ENCODE measurements around the gene KRT4.

The KRT4 gene

DNA sequence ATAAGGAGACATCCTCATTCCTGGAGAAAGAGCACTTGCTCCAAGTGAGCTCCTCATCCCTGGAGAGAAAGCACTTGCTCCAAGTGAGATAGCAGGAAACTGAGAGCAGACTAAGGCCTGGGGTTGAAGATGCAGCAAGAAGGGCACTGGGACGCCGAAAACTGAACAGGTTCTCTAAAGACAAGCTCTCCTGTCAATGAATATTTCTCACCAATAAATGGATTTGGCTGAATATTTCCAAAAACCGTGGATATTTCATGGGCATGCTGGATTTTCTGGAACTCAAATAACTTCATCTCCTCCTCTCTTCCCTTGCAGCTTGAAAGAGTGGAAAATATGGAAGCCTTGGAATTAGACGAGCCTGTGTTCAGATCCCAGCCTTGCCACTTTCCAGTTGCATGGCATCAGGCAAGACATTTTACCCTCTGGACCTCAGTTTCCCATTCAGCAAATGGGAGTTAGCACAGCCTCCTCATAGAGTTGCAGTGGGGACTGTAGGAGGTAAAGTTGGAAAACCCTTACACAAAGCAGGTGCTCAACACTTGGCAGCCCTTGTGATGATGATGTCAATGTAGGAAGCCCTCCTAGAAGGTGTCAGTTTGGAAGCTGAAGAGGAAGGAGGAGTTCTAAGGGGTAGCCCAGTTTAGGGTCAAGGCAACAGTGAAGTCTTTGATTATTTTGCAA, 32.4 kb downstream of the KRT4 start:
- no peak for DNase-seq (ENCODE audit: low spot score)
- in situ Hi-C loops (cut with MboI; ENCODE audit: low sequenced_read_pairs, unreplicated experiment): no loop called here
- TF ChIP-seq, protein P1, sequence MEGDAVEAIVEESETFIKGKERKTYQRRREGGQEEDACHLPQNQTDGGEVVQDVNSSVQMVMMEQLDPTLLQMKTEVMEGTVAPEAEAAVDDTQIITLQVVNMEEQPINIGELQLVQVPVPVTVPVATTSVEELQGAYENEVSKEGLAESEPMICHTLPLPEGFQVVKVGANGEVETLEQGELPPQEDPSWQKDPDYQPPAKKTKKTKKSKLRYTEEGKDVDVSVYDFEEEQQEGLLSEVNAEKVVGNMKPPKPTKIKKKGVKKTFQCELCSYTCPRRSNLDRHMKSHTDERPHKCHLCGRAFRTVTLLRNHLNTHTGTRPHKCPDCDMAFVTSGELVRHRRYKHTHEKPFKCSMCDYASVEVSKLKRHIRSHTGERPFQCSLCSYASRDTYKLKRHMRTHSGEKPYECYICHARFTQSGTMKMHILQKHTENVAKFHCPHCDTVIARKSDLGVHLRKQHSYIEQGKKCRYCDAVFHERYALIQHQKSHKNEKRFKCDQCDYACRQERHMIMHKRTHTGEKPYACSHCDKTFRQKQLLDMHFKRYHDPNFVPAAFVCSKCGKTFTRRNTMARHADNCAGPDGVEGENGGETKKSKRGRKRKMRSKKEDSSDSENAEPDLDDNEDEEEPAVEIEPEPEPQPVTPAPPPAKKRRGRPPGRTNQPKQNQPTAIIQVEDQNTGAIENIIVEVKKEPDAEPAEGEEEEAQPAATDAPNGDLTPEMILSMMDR (IDR thresholded peaks at IDR 0.05; ENCODE audit: borderline replicate concordance, control extremely low read depth, extremely low read depth, insufficient read depth, missing control alignments): no peak

DNA sequence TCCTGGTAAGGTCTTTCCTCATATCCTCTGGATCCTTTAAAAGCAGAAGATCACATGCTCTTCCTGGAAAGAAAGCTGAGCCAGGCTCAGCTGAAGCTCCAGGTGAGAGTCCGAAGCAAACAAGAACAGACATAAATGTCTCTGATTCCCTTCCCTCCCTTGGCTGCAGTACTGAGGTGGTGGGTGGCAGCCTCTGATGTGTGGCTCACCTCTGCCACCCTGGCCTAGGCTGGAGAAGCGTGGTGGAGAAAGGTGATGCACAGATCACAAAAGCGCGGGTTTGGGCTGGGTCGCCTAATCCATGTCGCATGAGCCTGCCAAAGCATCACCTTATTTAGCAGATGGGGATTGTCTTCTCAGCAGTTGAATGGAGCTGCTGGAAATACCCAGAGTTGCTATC, 34.0 kb downstream of the KRT4 start:
- no peak for DNase-seq (ENCODE audit: low spot score)
- TF ChIP-seq, protein P1 (IDR thresholded peaks at IDR 0.05; ENCODE audit: borderline replicate concordance, control extremely low read depth, extremely low read depth, insufficient read depth, missing control alignments): no peak
- in situ Hi-C loops (cut with MboI; ENCODE audit: low sequenced_read_pairs, unreplicated experiment): no loop called here

DNA sequence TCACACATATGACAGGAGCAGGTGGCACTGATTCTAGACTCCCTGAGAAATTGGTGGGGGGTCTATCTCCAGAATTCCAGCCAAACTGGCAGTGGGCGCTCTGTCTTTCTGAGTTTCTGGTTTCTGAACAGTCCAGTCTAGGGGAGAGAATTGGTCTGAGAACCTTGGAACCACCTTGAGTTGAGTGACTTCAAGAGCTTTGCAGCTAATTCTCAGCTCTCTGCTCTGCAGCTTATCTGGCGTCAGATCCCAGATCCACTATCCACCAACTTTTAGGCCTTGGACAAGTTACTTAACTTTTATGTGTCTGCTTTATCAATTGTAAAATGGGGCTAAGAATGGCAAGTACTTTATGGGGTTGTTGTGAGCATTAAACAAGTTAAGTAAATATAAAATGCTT, 35.1 kb downstream of the KRT4 start:
- TF ChIP-seq, protein P1 (IDR thresholded peaks at IDR 0.05; ENCODE audit: borderline replicate concordance, control extremely low read depth, extremely low read depth, insufficient read depth, missing control alignments): no peak
- in situ Hi-C loops (cut with MboI; ENCODE audit: low sequenced_read_pairs, unreplicated experiment): no loop called here
- DNase-seq (ENCODE audit: low spot score): no peak

DNA sequence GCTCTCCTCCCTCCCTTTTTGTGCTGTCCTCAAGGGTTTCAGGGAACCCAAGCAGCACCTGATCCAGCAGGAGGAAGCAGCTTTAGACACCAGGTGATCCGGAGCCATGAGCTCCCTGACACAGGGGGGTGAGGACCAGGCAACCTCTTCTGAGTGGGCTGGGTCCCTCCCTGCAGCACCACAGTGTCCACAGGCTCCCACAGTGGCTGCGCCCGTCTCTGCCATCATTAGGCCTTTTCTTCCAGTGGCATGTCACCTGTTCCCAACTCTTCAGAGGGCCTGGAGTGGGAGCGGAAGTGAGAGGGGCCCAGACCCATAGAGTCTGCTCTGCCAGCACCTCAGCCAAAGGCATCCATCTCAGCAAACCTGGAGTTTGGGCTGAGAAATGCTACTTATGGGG, 36.4 kb downstream of the KRT4 start:
- DNase-seq (ENCODE audit: low spot score): no peak
- in situ Hi-C loops (cut with MboI; ENCODE audit: low sequenced_read_pairs, unreplicated experiment): no loop called here

DNA sequence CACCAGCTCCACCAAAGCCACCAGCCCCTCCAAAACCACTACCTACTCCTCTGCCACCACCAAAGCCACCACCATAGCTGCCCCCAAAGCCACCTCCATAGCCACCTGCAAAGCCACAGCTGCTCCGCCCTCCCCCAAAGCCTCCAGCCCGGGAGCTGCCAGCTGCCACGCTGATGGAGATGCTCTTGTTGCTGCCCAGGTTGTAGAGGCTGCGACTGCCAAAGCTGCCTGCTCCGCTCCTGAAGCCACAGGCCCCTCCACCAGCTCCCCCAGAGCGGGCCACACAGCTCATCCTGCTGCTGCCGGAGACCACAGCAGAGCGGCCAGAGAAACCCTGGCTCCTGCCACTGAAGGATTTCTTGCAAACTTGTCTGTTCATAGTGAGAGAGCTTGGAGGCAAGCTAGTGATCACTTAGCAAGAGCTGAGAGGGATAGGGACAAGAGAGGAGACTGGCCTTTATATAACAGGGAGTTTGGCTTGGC, 37.0 kb downstream of the KRT4 start, which contains the start of gene KRT76:
TSS of gene KRT76 (minus strand) at position 433 of the 483 bp plus-strand sequence. CDS start at position 379, 54 bp downstream.
- in situ Hi-C loops (cut with MboI; ENCODE audit: low sequenced_read_pairs, unreplicated experiment): no loop called here
- TF ChIP-seq, protein P1 (IDR thresholded peaks at IDR 0.05; ENCODE audit: borderline replicate concordance, control extremely low read depth, extremely low read depth, insufficient read depth, missing control alignments): no peak
- no peak for DNase-seq (ENCODE audit: low spot score)

More for the DNA sequence above, 36.4 kb downstream of the KRT4 start:
- TF ChIP-seq, protein P1 (IDR thresholded peaks at IDR 0.05; ENCODE audit: borderline replicate concordance, control extremely low read depth, extremely low read depth, insufficient read depth, missing control alignments): no peak

DNA sequence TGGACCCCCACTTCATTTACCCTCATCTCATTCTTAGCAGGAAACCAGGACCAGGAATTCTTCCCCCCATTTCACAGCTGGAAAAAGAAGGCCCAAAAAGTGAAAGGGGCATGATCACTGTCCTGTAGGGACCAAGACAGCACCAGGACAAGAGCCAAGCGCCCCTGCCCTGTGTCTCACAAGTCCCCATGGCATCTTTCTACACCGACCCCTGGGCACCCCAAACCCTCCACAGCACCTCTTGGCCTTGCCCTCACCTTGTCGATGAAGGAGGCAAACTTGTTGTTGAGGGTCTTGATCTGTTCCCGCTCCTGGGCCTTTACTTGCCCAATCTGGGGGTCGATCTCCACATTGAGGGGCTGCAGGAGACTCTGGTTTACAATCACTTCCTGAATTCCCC, 37.5 kb downstream of the KRT4 start:
- in situ Hi-C loops (cut with MboI; ENCODE audit: low sequenced_read_pairs, unreplicated experiment): no loop called here
- TF ChIP-seq, protein P1 (IDR thresholded peaks at IDR 0.05; ENCODE audit: borderline replicate concordance, control extremely low read depth, extremely low read depth, insufficient read depth, missing control alignments): no peak
- no peak for DNase-seq (ENCODE audit: low spot score)

All from GM13976 (cell line).